ENCODE measurements around the gene C2CD5. TPM values are rescaled to one million over a fixed set of nuclear protein-coding genes. Genes with fewer than 3 reads are reported as not detected.
"Not testable (repeated sequence)": the region's sequence is repeated elsewhere in the genome, so short reads cannot be mapped to it uniquely, and the experiment has no call there.

The C2CD5 gene, protein sequence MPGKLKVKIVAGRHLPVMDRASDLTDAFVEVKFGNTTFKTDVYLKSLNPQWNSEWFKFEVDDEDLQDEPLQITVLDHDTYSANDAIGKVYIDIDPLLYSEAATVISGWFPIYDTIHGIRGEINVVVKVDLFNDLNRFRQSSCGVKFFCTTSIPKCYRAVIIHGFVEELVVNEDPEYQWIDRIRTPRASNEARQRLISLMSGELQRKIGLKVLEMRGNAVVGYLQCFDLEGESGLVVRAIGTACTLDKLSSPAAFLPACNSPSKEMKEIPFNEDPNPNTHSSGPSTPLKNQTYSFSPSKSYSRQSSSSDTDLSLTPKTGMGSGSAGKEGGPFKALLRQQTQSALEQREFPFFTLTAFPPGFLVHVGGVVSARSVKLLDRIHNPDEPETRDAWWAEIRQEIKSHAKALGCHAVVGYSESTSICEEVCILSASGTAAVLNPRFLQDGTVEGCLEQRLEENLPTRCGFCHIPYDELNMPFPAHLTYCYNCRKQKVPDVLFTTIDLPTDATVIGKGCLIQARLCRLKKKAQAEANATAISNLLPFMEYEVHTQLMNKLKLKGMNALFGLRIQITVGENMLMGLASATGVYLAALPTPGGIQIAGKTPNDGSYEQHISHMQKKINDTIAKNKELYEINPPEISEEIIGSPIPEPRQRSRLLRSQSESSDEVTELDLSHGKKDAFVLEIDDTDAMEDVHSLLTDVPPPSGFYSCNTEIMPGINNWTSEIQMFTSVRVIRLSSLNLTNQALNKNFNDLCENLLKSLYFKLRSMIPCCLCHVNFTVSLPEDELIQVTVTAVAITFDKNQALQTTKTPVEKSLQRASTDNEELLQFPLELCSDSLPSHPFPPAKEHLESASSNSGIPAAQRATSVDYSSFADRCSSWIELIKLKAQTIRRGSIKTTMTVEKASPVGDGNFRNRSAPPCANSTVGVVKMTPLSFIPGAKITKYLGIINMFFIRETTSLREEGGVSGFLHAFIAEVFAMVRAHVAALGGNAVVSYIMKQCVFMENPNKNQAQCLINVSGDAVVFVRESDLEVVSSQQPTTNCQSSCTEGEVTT
- total RNA-seq: 19.5 and 24.0 TPM in 2 replicates

DNA sequence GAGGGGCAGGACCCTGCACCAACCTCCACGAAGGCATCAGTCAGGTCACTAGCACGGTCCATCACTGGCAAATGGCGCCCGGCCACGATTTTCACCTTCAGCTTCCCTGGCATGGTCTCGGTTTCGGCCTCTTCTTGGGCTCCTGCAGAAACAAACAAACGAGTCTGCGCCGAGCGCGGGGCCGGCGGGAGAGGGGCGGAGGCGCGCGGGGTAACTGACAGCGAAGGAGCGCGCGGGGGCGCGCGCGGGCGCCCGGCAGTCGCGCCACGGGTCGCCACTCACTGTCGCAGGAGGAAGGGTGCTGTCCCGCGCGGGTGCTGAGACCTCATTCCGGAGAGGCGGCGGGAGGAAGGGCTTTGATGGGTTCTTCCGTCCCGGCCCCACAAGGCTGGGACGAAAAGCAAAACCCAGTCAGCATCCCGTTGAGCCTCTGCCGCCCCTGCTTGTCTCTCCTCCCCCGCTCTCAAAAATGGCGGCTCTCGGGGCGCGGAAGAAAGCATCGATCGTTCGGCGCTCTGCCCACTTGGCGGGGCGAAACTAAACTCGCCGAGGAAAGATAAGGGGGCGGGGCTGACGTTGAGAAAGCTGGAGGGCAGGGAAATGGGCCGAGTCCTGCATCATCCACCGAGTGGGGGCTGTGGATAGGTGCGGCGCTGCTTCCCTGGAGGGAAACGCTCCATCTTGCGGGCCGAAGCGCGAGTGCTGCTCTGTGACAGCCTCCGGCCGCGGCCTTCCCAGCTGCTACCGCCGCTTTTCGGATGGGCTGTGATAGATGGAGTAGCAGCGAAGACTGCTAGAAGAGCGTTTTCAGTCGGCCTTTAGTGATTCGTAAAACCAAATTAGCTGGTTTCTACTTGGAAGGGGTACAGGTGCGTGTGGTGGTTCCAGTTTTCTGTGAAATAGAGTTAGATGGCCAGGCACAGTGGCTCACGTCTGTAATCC, at the start of gene C2CD5:
C2CD5 (minus strand) TSS at position 505 of the 942 bp plus-strand sequence; CDS start at position 113, 392 bp downstream.
- peak; percentile 91 for DNase-seq (ENCODE audit: low read depth, low spot score)

DNA sequence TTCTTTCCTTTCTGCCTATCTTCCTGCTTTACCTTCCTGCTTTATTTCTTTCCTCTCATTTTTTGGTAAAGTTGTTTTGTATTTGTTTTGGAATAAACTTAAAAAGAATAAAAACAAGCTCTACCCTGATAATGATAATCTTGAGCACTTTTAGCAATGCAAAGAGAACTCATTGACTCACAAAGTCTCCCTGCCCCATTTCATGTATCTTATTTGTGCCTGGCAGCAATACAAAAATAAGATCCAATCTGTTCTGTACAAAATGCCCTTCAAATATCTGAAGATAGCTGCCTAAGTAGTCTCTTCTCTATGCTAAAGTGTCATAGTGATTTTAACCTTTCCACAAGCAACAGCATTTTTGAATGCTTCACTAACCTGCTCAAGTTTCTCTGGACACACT, 49.5 kb upstream of the C2CD5 start:
- DNase-seq (ENCODE audit: low read depth, low spot score): no peak

DNA sequence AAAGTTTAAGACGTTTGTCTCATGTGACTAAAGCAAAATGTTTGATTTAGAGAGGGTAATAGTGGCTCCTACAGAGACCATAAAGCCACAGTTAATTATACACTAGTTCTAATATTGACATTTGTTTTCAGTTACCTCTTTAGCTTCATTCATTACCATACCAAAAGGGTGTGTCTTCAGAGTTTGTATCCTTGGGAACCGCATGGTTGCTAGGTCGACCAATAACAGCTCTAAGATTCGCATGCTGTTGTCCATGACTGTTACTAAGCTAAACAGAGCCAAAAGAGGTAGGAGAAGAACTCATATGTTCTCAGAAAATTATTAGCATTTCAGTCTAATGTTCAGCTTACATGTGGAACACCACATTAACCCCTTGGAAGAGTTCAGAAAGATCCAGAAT, 44.5 kb upstream of the C2CD5 start:
- no peak for DNase-seq (ENCODE audit: low read depth, low spot score)

DNA sequence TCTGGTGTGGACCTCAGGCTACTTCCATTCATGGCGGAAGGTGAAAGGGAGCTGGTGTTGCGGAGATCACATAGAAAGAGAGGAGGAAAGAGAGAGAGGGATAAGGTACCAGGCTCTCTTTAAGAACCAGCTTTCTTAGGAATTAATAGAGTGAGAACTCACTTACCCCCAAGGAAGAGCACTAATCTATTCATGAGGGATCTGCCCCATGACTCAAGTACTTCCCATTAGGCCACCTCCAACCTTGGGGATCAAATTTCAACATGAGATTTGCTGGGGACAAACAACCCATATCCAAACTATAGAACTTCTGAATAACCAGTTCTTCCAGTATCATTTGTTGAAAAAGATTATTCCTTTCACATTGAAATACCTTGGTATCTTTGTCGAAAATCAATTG, 34.0 kb upstream of the C2CD5 start:
- DNase-seq (ENCODE audit: low read depth, low spot score): no peak

- DNase-seq (ENCODE audit: low read depth, low spot score): no peak
Measured at GRCh38 chr12:22577667-22578066, 33.3 kb upstream of the C2CD5 start.

- DNase-seq (ENCODE audit: low read depth, low spot score): no peak
Measured at GRCh38 chr12:22576473-22576872, 32.1 kb upstream of the C2CD5 start.

- DNase-seq (ENCODE audit: low read depth, low spot score): no peak
Measured at GRCh38 chr12:22576065-22576464, 31.7 kb upstream of the C2CD5 start.

GRCh38 chr12:22574921-22575320, 30.6 kb upstream of the C2CD5 start:
- no peak for DNase-seq (ENCODE audit: low read depth, low spot score)

- no peak for DNase-seq (ENCODE audit: low read depth, low spot score)
Measured at GRCh38 chr12:22573181-22573580, 28.8 kb upstream of the C2CD5 start.

DNA sequence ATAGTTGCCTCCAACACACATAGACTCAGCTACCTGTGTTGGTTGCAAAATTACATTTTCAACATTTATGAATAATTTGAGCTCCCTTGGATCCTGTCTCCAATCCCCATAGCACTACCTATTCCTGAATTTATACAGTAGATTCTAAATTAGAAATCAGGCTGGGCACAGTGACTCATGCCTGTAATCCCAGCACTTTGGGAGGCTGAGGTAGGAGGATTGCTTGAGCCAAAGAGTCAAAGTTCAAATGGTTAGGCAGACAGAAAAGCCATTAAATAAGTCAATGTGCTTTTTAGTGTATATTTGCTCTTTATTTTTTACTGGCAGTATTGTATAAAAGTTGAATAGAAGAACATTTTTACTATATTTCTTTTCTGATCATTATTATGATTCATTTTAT, 24.9 kb upstream of the C2CD5 start:
- no peak for DNase-seq (ENCODE audit: low read depth, low spot score)

GRCh38 chr12:22562036-22563028, 18.0 kb upstream of the C2CD5 start:
- DNase-seq (ENCODE audit: low read depth, low spot score): no peak

DNA sequence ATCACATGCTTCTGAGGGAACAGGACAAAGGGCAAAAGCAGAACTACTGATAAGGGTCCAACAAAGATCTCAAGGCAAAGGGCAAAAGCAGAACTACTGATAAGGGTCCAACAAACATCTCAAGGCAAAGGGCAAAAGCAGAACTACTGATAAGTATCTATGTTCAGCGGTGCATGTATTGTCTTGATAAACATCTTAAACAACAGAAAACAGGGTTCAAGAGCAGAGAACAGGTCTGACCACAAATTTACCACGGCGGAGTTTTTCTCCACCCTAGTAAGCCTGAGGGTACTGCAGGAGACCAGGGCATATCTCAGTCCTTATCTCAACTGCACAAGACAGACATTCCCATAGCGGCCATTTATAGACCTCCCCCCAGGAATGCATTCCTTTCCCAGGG, 10.4 kb upstream of the C2CD5 start:
- not testable (repeated sequence) for DNase-seq (ENCODE audit: low read depth, low spot score)

DNA sequence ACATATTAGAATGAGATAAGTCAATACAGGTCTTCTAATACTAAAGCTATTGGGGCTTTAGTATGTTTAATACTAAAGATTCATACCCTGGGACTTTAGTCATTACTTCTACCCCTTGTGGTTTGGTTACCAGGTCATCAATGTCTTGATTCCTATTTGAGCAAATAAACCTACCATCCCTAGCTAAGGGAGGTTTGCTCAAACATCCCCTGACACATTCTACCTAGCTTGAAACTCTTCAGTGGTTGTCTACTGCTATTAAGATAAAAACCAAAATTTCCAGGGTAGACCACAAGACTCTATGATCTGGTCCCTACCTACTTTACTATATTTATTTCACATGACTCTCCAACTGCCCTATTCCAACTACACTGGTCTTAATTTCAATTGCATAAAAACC, 7.3 kb upstream of the C2CD5 start:
- DNase-seq (ENCODE audit: low read depth, low spot score): no peak

GRCh38 chr12:22545255-22545654, 913 bp upstream of the C2CD5 start:
- no peak for DNase-seq (ENCODE audit: low read depth, low spot score)

DNA sequence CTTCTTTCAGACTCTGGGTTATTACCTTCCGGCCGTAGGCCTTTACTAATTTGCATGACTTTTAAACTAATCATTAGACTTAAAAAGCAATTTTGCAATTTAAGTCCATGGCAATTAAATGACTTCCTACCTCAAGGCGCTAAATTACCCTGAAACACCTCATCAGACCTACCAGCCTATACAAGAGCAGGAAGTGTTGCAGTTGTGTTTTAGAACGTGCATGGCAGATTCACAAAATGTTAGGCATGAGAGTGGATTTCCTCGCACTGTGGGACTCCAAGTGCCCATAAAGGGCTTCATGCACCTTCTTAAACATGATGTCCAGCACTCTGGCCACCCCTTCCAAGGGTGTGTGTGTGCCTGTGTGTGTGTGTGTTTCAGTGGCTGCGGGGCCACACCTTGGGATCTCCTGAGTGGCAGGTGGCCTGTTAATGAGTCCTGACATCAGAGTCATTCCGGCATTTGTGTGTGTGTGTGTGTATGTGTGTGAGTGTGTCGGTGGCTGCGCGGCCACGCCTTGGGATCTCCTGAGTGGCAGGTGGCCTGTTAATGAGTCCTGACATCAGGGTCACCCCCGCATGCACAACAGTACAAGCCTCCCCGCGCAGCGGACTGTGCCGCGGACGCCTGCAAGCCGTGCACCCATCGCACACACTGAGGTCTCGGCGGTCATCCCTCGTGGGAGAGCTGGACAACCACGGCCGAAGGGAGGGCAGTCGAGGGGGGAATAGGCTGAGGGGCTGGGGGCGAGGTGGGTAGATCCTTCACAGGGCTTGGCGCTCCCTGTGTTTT, 900 bp downstream of the C2CD5 start:
- DNase-seq (ENCODE audit: low read depth, low spot score): no peak

DNA sequence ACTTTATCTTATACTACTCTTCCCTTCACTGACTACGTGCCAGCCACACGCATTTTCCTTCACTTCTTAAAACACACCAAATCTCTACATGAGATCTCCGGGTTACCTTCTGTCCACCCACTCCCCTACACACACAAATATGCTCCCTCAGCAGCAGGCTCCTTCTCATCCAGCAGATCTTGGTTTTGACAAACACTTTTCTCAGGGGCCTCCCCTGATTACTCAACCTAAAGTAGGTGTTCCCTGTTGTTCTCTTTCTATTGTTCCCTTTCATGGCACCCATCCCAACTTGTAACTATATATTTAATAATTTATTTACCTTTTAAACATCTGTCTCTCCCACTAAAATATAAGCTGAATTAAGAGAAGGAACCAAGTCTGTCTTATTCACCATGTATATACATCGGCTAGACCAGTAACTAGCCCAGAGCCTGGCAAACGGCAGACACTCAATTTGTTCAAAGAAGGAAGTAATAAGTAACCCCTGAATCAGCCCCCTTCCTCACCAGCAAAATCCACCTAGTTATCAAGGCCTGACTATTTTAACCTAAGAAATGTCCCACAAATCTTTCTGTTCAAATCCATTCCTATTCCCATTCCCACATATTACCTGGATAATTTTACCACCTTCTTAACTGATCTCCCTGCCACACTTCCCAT, 2.7 kb downstream of the C2CD5 start:
- no peak for DNase-seq (ENCODE audit: low read depth, low spot score)

DNA sequence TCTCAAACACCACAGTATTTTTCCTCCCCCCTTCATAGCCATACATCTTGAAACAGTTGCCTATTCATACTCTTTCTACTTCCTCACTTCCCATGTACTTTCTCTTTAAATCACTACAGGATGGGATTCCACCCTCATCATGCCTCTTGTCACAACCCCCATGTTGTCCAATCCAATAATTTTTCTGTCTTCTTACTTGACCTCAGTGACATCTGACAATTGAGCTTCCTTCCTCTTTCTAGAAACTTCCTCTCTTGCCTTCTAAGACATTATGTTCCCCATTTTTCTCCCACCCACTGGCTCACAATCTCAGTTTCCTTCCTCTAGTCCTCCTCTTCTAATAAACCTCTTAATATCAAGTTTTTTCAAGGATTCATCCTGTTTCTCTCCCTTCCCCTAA, 5.3 kb downstream of the C2CD5 start:
- DNase-seq (ENCODE audit: low read depth, low spot score): no peak

GRCh38 chr12:22538311-22538710, 6.0 kb downstream of the C2CD5 start:
- no peak for DNase-seq (ENCODE audit: low read depth, low spot score)
